NT2/D1 (cell line): ENCODE results near the gene B3GALT5.

ENCODE experiments used
- YY1 ChIP-seq: IDR thresholded peaks from 2 replicates; pipeline ENCODE4 v1.6.1; 2011; ENCODE audit not compliant: insufficient read length, insufficient read depth
- ZNF274 ChIP-seq: IDR thresholded peaks from 2 replicates; pipeline ENCODE4 v1.6.1; 2011; ENCODE audit warnings: mild to moderate bottlenecking, low read depth, low read length

DNA sequence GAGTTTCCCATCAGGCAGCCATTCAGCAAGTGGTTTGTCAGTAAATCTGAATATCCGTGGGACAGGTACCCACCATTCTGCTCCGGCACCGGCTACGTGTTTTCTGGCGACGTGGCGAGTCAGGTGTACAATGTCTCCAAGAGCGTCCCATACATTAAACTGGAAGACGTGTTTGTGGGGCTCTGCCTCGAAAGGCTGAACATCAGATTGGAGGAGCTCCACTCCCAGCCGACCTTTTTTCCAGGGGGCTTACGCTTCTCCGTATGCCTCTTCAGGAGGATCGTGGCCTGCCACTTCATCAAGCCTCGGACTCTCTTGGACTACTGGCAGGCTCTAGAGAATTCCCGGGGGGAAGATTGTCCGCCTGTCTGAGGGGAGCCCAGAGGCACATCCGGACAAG is 48.4 kb downstream of the B3GALT5 start:
- TF ChIP-seq YY1 (no peak), ZNF274 (no peak)
